ENCODE results near the gene CDH4.
"Not testable (repeated sequence)": the region's sequence is repeated elsewhere in the genome, so short reads cannot be mapped to it uniquely, and the experiment has no call there.

CDH4 gene

GRCh38 chr20:61396262-61396848 is 144.3 kb downstream of the CDH4 start:
- H3K4me3 ChIP-seq (ENCODE audit: low read depth, low read length): no peak overlapping the region
- no peak for DNase-seq (ENCODE audit: low read depth)

- no peak for DNase-seq (ENCODE audit: low read depth)
- no peak overlapping the region for H3K4me3 ChIP-seq (ENCODE audit: low read depth, low read length)
These were observed 145.1 kb downstream of the CDH4 start for GRCh38 chr20:61397146-61397545.

GRCh38 chr20:61397790-61398189 is 145.7 kb downstream of the CDH4 start:
- DNase-seq (ENCODE audit: low read depth): no peak
- no peak overlapping the region for H3K4me3 ChIP-seq (ENCODE audit: low read depth, low read length)

GRCh38 chr20:61399433-61399832 is 147.4 kb downstream of the CDH4 start:
- DNase-seq (ENCODE audit: low read depth): no peak
- no peak overlapping the region for H3K4me3 ChIP-seq (ENCODE audit: low read depth, low read length)

GRCh38 chr20:61400499-61400898 is 148.4 kb downstream of the CDH4 start:
- no peak for DNase-seq (ENCODE audit: low read depth)

GRCh38 chr20:61404303-61404702 is 152.2 kb downstream of the CDH4 start:
- no peak for DNase-seq (ENCODE audit: low read depth)
- no peak overlapping the region for H3K4me3 ChIP-seq (ENCODE audit: low read depth, low read length)

More at GRCh38 chr20:61400499-61400898, 148.4 kb downstream of the CDH4 start:
- H3K4me3 ChIP-seq (ENCODE audit: low read depth, low read length): no peak overlapping the region

GRCh38 chr20:61405007-61405406 is 152.9 kb downstream of the CDH4 start:
- no peak overlapping the region for H3K4me3 ChIP-seq (ENCODE audit: low read depth, low read length)
- no peak for DNase-seq (ENCODE audit: low read depth)

- not testable (repeated sequence) for H3K4me3 ChIP-seq (ENCODE audit: low read depth, low read length); DNase-seq (ENCODE audit: low read depth)
These were observed 154.7 kb downstream of the CDH4 start for GRCh38 chr20:61406773-61407172.

GRCh38 chr20:61407561-61407960 is 155.5 kb downstream of the CDH4 start:
- H3K4me3 ChIP-seq (ENCODE audit: low read depth, low read length): no peak overlapping the region
- no peak for DNase-seq (ENCODE audit: low read depth)

- no peak for DNase-seq (ENCODE audit: low read depth)
These were observed 157.1 kb downstream of the CDH4 start for GRCh38 chr20:61408951-61409740.

GRCh38 chr20:61411743-61412142 is 159.7 kb downstream of the CDH4 start:
- DNase-seq (ENCODE audit: low read depth): no peak

More at GRCh38 chr20:61408951-61409740, 157.1 kb downstream of the CDH4 start:
- H3K4me3 ChIP-seq (ENCODE audit: low read depth, low read length): no peak overlapping the region

GRCh38 chr20:61413752-61414151 is 161.7 kb downstream of the CDH4 start:
- H3K4me3 ChIP-seq (ENCODE audit: low read depth, low read length): no peak overlapping the region
- no peak for DNase-seq (ENCODE audit: low read depth)

More at GRCh38 chr20:61411743-61412142, 159.7 kb downstream of the CDH4 start:
- H3K4me3 ChIP-seq (ENCODE audit: low read depth, low read length): no peak overlapping the region

- DNase-seq (ENCODE audit: low read depth): no peak
- no peak overlapping the region for H3K4me3 ChIP-seq (ENCODE audit: low read depth, low read length)
These were observed 162.5 kb downstream of the CDH4 start for GRCh38 chr20:61414455-61414991.

GRCh38 chr20:61416546-61416945 is 164.5 kb downstream of the CDH4 start:
- DNase-seq (ENCODE audit: low read depth): no peak
- H3K4me3 ChIP-seq (ENCODE audit: low read depth, low read length): no peak overlapping the region

GRCh38 chr20:61417221-61417941 is 165.3 kb downstream of the CDH4 start:
- DNase-seq (ENCODE audit: low read depth): no peak
- H3K4me3 ChIP-seq (ENCODE audit: low read depth, low read length): no peak overlapping the region

GRCh38 chr20:61419010-61419409 is 166.9 kb downstream of the CDH4 start:
- no peak overlapping the region for H3K4me3 ChIP-seq (ENCODE audit: low read depth, low read length)
- no peak for DNase-seq (ENCODE audit: low read depth)

GRCh38 chr20:61419501-61419900 is 167.4 kb downstream of the CDH4 start:
- no peak for DNase-seq (ENCODE audit: low read depth)
- H3K4me3 ChIP-seq (ENCODE audit: low read depth, low read length): no peak overlapping the region

GRCh38 chr20:61420056-61420455 is 168.0 kb downstream of the CDH4 start:
- no peak for DNase-seq (ENCODE audit: low read depth)

GRCh38 chr20:61420781-61421180 is 168.7 kb downstream of the CDH4 start:
- no peak for DNase-seq (ENCODE audit: low read depth)
- no peak overlapping the region for H3K4me3 ChIP-seq (ENCODE audit: low read depth, low read length)

More at GRCh38 chr20:61420056-61420455, 168.0 kb downstream of the CDH4 start:
- no peak overlapping the region for H3K4me3 ChIP-seq (ENCODE audit: low read depth, low read length)
